Type B pancreatic cell (in vitro differentiated cells): Measurements from ENCODE around the gene CCDC57. TPM values are rescaled to one million over a fixed set of nuclear protein-coding genes. Genes with fewer than 3 reads are reported as not detected.

Source experiments
- DNase-seq: peaks from one replicate; pipeline ENCODE4 v3.0.0; 2021; ENCODE audit warnings: mixed read lengths; ENCODE audit not compliant: unreplicated experiment; ENCODE audit errors: extremely low spot score
- H3K27ac Mint-ChIP-seq: 2 replicates; pipeline ENCODE4 v1.8.0; 2021; ENCODE audit warnings: mild to moderate bottlenecking, mixed read lengths
- H3K27me3 Mint-ChIP-seq: 2 replicates; pipeline ENCODE4 v1.8.0; 2021; ENCODE audit warnings: mixed read lengths
- H3K36me3 Mint-ChIP-seq: 2 replicates; pipeline ENCODE4 v1.8.0; 2021; ENCODE audit warnings: mixed read lengths
- H3K4me1 Mint-ChIP-seq: one replicate; pipeline ENCODE4 v1.8.0; 2021; ENCODE audit warnings: mixed read lengths; ENCODE audit not compliant: unreplicated experiment
- H3K4me3 Mint-ChIP-seq: 2 replicates; pipeline ENCODE4 v1.8.0; 2021; ENCODE audit warnings: mild to moderate bottlenecking, mixed read lengths
- H3K9me3 Mint-ChIP-seq: 2 replicates; pipeline ENCODE4 v1.8.0; 2021; ENCODE audit warnings: mixed read lengths
- CTCF ChIP-seq: fragments of 200-600 bp; sonication (generic); conservative IDR thresholded peaks from 2 replicates; pipeline ENCODE4 v1.5.0; 2021; ENCODE audit warnings: antibody characterized with exemption, mild to moderate bottlenecking
- total RNA-seq: library from RNA; stranded (reverse); gene quantifications from 2 replicates; pipeline ENCODE4 v1.2.1, GENCODE V29; 2021; ENCODE audit warnings: low replicate concordance

CCDC57 gene
- total RNA-seq, 1 donor from 2014 or later, result 58.7 TPM

- no peak overlapping the region for H3K4me3 Mint-ChIP-seq
- TF ChIP-seq CTCF, result no peak
- no peak for DNase-seq
- no peaks in the 10 kb centered on the region for H3K27me3 Mint-ChIP-seq
- H3K9me3 Mint-ChIP-seq, result no peaks in the 10 kb centered on the region
- peaks cover 6% of the 10 kb centered on the region for H3K36me3 Mint-ChIP-seq
- H3K4me1 Mint-ChIP-seq, result peaks cover 28% of the 10 kb centered on the region
- peak overlapping the region; percentile 64 for H3K27ac Mint-ChIP-seq
Measured at GRCh38 chr17:82105417-82105881, 107.2 kb downstream of the CCDC57 start.

GRCh38 chr17:82104797-82105416 is 107.7 kb downstream of the CCDC57 start:
- Mint-ChIP-seq H3K27ac (peak overlapping the region; percentile 64), H3K4me1 (peaks cover 25% of the 10 kb centered on the region), H3K36me3 (peaks cover 3% of the 10 kb centered on the region), H3K9me3 (no peaks in the 10 kb centered on the region), H3K4me3 (no peak overlapping the region), H3K27me3 (no peaks in the 10 kb centered on the region)
- no peak for DNase-seq
- no peak for TF ChIP-seq CTCF

DNA sequence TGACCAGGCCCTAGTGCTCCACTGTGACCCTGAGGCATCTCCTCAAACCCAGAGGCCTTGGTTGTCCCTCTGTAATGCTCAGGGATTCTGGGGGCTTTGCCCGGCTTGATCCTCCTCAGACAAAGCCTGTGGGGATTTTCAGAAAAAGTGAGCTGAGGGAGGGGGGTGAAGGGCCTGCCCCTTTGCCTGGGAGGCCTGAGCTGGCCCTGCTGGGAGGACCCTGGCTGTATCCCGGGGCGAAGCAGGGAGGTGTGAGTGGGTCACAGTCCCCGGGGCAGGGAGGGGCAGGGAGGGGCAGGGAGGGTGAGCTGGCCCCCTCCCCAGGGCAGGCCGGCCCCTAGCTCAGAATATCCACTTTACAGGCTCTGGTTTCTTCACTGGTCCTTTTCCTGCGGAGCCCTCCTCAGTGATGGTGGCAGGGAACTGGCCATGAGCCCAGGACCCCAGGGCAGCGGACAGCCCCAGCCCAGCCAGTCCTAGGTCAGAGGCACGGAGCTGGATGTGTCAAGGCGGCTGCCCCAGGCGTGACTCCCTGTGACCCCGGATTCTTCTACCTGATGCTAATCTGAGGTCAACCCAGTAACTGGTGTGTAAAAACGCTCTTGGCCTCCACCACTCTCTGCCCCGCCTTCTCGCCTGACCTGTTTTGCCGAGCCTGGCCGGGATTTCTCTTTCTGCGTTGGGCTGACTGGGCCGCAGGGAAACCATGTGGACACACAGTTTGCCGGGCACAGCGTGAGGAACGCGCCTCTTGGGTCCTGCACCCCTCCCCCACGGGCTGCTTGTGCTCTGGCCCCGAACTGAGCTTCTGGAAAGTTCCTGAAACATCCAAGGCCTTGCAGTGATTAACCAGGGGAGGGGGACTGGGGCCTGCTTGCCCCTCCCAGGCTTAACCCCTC is 108.8 kb downstream of the CCDC57 start:
- peaks cover 21% of the 10 kb centered on the region for H3K4me1 Mint-ChIP-seq
- H3K27me3 Mint-ChIP-seq, result no peaks in the 10 kb centered on the region
- peak overlapping the region; percentile 87 for H3K27ac Mint-ChIP-seq
- H3K9me3 Mint-ChIP-seq, result no peaks in the 10 kb centered on the region
- no peak for DNase-seq
- peaks cover 3% of the 10 kb centered on the region for H3K36me3 Mint-ChIP-seq
- H3K4me3 Mint-ChIP-seq, result peak overlapping the region; percentile 71
- no peak for TF ChIP-seq CTCF

DNA sequence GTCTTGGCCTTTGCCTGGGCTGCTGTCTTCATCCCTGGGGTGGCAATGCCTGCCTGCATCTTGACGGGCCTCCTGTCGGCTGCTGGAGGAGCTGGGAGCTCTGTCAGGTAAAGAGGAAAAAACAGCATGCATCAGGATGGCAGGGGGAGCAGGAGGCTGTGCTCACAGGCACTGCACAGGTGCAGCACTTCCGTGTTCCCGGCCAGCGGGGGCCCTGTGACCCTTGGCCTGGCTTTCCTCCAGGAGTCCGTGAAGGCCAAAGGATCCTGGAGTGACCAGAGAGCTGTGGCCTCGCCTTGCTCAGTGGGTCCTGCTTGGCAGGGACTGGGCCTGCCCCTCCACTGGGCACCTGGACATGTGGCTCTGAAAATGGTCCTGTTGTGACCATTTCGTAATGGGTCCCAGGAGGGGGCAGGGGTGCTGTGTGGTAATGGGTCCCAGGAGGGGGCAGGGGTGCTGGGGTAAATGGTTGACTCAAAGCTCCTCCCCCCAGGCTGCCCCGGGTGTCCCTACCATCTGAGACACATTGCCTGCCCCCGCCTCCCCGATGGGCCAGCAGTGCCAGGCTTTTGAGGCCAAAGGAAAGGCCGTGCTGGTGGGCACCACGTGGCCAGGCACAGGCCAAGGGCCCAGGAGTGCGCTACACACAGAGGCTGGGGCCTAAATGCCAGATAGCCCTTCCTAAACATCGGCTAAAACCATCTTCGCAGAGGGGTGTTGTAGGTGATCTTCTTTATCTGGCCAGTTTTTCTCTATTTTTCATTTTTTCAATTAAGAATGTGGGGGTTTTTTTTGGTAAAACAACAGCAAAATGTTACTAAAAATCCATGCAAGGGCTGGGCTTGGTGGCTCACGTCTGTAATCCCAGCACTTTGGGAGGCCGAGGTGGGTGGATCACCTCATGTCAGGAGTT is 110.6 kb downstream of the CCDC57 start:
- DNase-seq, result no peak
- Mint-ChIP-seq H3K9me3 (no peaks in the 10 kb centered on the region), H3K4me1 (peaks cover 13% of the 10 kb centered on the region), H3K36me3 (no peaks in the 10 kb centered on the region), H3K27me3 (no peaks in the 10 kb centered on the region), H3K27ac (peak overlapping the region; percentile 64), H3K4me3 (peak overlapping the region; percentile 31)
- no peak for TF ChIP-seq CTCF

DNA sequence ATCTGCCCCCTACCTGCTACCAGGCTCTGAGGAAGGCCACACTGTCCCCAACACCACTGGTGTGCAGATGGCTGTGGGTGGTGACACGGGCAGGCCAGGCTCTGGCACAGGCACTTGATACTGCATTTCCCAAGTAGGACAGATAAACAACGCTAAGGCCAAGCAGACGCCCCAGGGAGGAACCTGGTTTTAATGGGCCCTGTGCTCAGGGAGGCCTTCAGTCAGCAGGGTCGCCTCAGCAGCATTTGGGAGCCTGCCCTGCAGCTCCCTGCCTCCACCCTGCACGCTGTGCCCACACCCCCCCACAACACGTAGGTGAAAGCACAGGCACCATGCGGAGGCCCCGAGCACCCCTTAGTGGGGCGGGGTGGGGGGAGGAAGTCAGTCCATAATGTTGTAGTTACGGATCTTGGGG is 111.3 kb downstream of the CCDC57 start:
- Mint-ChIP-seq H3K9me3 (no peaks in the 10 kb centered on the region), H3K4me1 (peaks cover 10% of the 10 kb centered on the region), H3K27me3 (no peaks in the 10 kb centered on the region), H3K36me3 (no peaks in the 10 kb centered on the region), H3K4me3 (peak overlapping the region; percentile 59), H3K27ac (peak overlapping the region; percentile 34)
- TF ChIP-seq CTCF, result no peak
- DNase-seq, result no peak
